ENCODE measurements around the gene CDK11B. TPM values are rescaled to one million over a fixed set of nuclear protein-coding genes. Genes with fewer than 3 reads are reported as not detected.
"Not testable (repeated sequence)": the region's sequence is repeated elsewhere in the genome, so short reads cannot be mapped to it uniquely, and the experiment has no call there.

Gene CDK11B
- total RNA-seq, 1 donor from 2014 or later, result 26.6 TPM

GRCh38 chr1:1674806-1675205, 16.0 kb upstream of the CDK11B start:
- not testable (repeated sequence) for H3K27me3 Mint-ChIP-seq (ENCODE audit: low read depth); H3K4me1 Mint-ChIP-seq; DNase-seq (ENCODE audit: low spot score in 2 of 2, unreplicated experiment in 2 of 2); H3K36me3 Mint-ChIP-seq; H3K9me3 Mint-ChIP-seq; H3K4me3 Mint-ChIP-seq; H3K27ac Mint-ChIP-seq

GRCh38 chr1:1672181-1672965, 13.6 kb upstream of the CDK11B start:
- DNase-seq (ENCODE audit: low spot score in 2 of 2, unreplicated experiment in 2 of 2), result no peak
- Mint-ChIP-seq H3K4me3 (no peak overlapping the region), H3K9me3 (no peaks in the 10 kb centered on the region), H3K27ac (no peak overlapping the region), H3K27me3 (ENCODE audit: low read depth) (no peaks in the 10 kb centered on the region), H3K36me3 (peaks cover 9% of the 10 kb centered on the region), H3K4me1 (no peaks in the 10 kb centered on the region)
- no peak for TF ChIP-seq CTCF (IDR thresholded peaks at IDR 0.05; ENCODE audit: unreplicated experiment)

GRCh38 chr1:1671365-1672119, 12.7 kb upstream of the CDK11B start:
- no peak for TF ChIP-seq CTCF (IDR thresholded peaks at IDR 0.05; ENCODE audit: unreplicated experiment)
- no peak for DNase-seq (ENCODE audit: low spot score in 2 of 2, unreplicated experiment in 2 of 2)
- Mint-ChIP-seq H3K36me3 (peaks cover 10% of the 10 kb centered on the region), H3K9me3 (no peaks in the 10 kb centered on the region), H3K4me1 (no peaks in the 10 kb centered on the region), H3K27me3 (ENCODE audit: low read depth) (no peaks in the 10 kb centered on the region), H3K27ac (no peak overlapping the region), H3K4me3 (no peak overlapping the region)

GRCh38 chr1:1670866-1671265, 12.1 kb upstream of the CDK11B start:
- Mint-ChIP-seq H3K4me1 (no peaks in the 10 kb centered on the region), H3K27me3 (ENCODE audit: low read depth) (no peaks in the 10 kb centered on the region), H3K4me3 (no peak overlapping the region), H3K9me3 (no peaks in the 10 kb centered on the region), H3K36me3 (peaks cover 10% of the 10 kb centered on the region), H3K27ac (no peak overlapping the region)
- no peak for TF ChIP-seq CTCF (IDR thresholded peaks at IDR 0.05; ENCODE audit: unreplicated experiment)
- DNase-seq (ENCODE audit: low spot score in 2 of 2, unreplicated experiment in 2 of 2), result no peak

GRCh38 chr1:1669468-1670440, 10.9 kb upstream of the CDK11B start:
- Mint-ChIP-seq H3K27me3 (ENCODE audit: low read depth) (no peaks in the 10 kb centered on the region), H3K36me3 (peaks cover 10% of the 10 kb centered on the region), H3K4me3 (no peak overlapping the region), H3K27ac (no peak overlapping the region), H3K4me1 (no peaks in the 10 kb centered on the region), H3K9me3 (no peaks in the 10 kb centered on the region)
- TF ChIP-seq CTCF (IDR thresholded peaks at IDR 0.05; ENCODE audit: unreplicated experiment), result no peak
- no peak for DNase-seq (ENCODE audit: low spot score in 2 of 2, unreplicated experiment in 2 of 2)
